HepG2 (cell line): ENCODE measurements around the gene TOLLIP. TPM values are rescaled to one million over a fixed set of nuclear protein-coding genes. Genes with fewer than 3 reads are reported as not detected.
A peak's percentile ranks its signal among the peaks of the same experiment; 100 is the strongest.

Experiments used
- ATAC-seq: fragments of 200-7000 bp; cut with Tn5 transposase; 3 replicates; pipeline ENCODE4 v1.9.1; 2020; ENCODE audit warnings: mild to moderate bottlenecking, moderate library complexity
- BruUV-seq: library from RNA; stranded (reverse); fragments of 400-500 nt; replicated peaks from 2 replicates; lab custom pipeline; 2021; lab: Mats Ljungman, UMichigan
- CTCF ChIA-PET: fragments of 300-600 bp; formaldehyde crosslinking; extraction: SDS; loops from one replicate; lab custom pipeline; 2021; ENCODE audit warnings: low total read pairs, inconsistent platforms, low intra/inter-chr PET ratio; lab: Yijun Ruan, JAX
- POLR2A ChIA-PET: fragments of 350-600 bp; sonication (Branson Sonifier 250); formaldehyde crosslinking; loops from one replicate; lab custom pipeline; 2020; ENCODE audit warnings: antibody characterized with exemption, inconsistent platforms; lab: Yijun Ruan, JAX
- DNase-seq: peaks from one replicate; pipeline ENCODE4 v3.0.0-alpha.2; 2015; ENCODE audit warnings: low spot score
- FAIRE-seq: peaks from 3 replicates; lab custom pipeline; 2011; peaks lifted over from hg19 to GRCh38; lab: Jason Lieb, UNC
- H2AFZ ChIP-seq: one replicate; pipeline ENCODE4 v1.6.1; 2011; ENCODE audit warnings: low read length, inconsistent platforms
- H3K27ac ChIP-seq: fragments of 300-600 bp; 3 replicates; pipeline ENCODE4 v1.8.0; 2011; ENCODE audit warnings: mixed run types, mild to moderate bottlenecking, mixed read lengths, low read length, inconsistent platforms; ENCODE audit not compliant: insufficient read depth; ENCODE audit errors: extremely low read length
- H3K27me3 ChIP-seq, 2 experiments: fragments of 200-600 bp in 1 of 2; 2 replicates in 1 of 2; 3 replicates in 1 of 2; pipeline versions ENCODE4 v1.6.0 to v1.8.0; 2011; ENCODE audit warnings: low read length in 2 of 2, mild to moderate bottlenecking in 2 of 2, moderate library complexity in 2 of 2, inconsistent platforms in 1 of 2; ENCODE audit not compliant: insufficient read depth in 2 of 2, control insufficient read depth in 1 of 2
- H3K36me3 ChIP-seq, 2 experiments: fragments of 200-600 bp in 1 of 2; replicated peaks in 1 of 2; 2 replicates in 1 of 2; 3 replicates in 1 of 2; pipeline versions ENCODE4 v1.5.1 to v1.8.0; 2011; ENCODE audit warnings: low read length in 2 of 2, inconsistent platforms in 1 of 2; ENCODE audit not compliant: insufficient read depth in 2 of 2, control insufficient read depth in 1 of 2
- H3K4me1 ChIP-seq: 2 replicates; pipeline ENCODE4 v1.5.1; 2012; ENCODE audit warnings: low read length, inconsistent platforms; ENCODE audit not compliant: insufficient read depth
- H3K4me2 ChIP-seq: 2 replicates; pipeline ENCODE4 v1.6.0; 2011; ENCODE audit warnings: low read depth, low read length, inconsistent platforms
- H3K4me3 ChIP-seq, 3 experiments: fragments of 200-600 bp in 1 of 3; sonication (generic), shearing (Covaris generic) in 1 of 3; replicated peaks in 1 of 3; 2 replicates each; pipeline ENCODE4 v1.5.1; 2011 to 2016; ENCODE audit warnings: low read length in 3 of 3, inconsistent platforms in 2 of 3, low read depth in 2 of 3, mild to moderate bottlenecking in 2 of 3, control low read depth in 1 of 3, mixed read lengths in 1 of 3; ENCODE audit not compliant: insufficient read depth in 1 of 3
- H3K79me2 ChIP-seq: one replicate; pipeline ENCODE4 v1.6.1; 2011; ENCODE audit warnings: low read length, inconsistent platforms; ENCODE audit not compliant: insufficient read depth
- H3K9ac ChIP-seq: 2 replicates; pipeline ENCODE4 v1.6.0; 2011; ENCODE audit warnings: mild to moderate bottlenecking, low read depth, low read length, inconsistent platforms; ENCODE audit not compliant: insufficient read depth
- H3K9me3 ChIP-seq: 2 replicates; pipeline ENCODE4 v1.5.1; 2012; ENCODE audit warnings: mild to moderate bottlenecking, low read length
- H4K20me1 ChIP-seq: 2 replicates; pipeline ENCODE4 v1.6.0; 2011; ENCODE audit warnings: inconsistent platforms, mild to moderate bottlenecking, low read length, moderate library complexity; ENCODE audit not compliant: insufficient read depth
- CEBPB ChIP-seq: IDR thresholded peaks from 2 replicates; pipeline ENCODE4 v1.6.1; 2011; ENCODE audit warnings: low read depth, low read length, improper control_type of control experiment, borderline replicate concordance
- FUBP1 ChIP-seq: sonication (generic); formaldehyde crosslinking; IDR thresholded peaks from 2 replicates; pipeline ENCODE4 v1.5.1; 2020; ENCODE audit warnings: missing genetic modification reagents, mild to moderate bottlenecking, borderline replicate concordance
- HNRNPK ChIP-seq: fragments of 200-400 bp; formaldehyde crosslinking; IDR thresholded peaks from 2 replicates; pipeline ENCODE4 v1.6.1; 2018; ENCODE audit warnings: low read length, low read depth, moderate library complexity, mild to moderate bottlenecking; ENCODE audit not compliant: poor library complexity, severe bottlenecking
- KDM2A ChIP-seq: sonication (generic); formaldehyde crosslinking; IDR thresholded peaks from 2 replicates; pipeline ENCODE4 v1.4.0; 2020; ENCODE audit warnings: low read depth, missing genetic modification reagents, borderline replicate concordance
- PCBP2 ChIP-seq: fragments of 200-400 bp; formaldehyde crosslinking; optimal IDR thresholded peaks from 2 replicates; pipeline ENCODE3; 2018; ENCODE audit warnings: low read length, low read depth; ENCODE audit not compliant: poor library complexity, severe bottlenecking
- RBFOX2 ChIP-seq: fragments of 200-400 bp; formaldehyde crosslinking; IDR thresholded peaks from 2 replicates; pipeline ENCODE4 v1.6.1; 2017; ENCODE audit warnings: low read depth, mild to moderate bottlenecking, low read length
- SAP130 ChIP-seq: IDR thresholded peaks from 2 replicates; pipeline ENCODE4 v1.6.1; 2016; ENCODE audit warnings: low read depth
- TFDP1 ChIP-seq: IDR thresholded peaks from 2 replicates; pipeline ENCODE4 v1.6.1; 2016; ENCODE audit warnings: missing compliant biosample characterization, missing genetic modification reagents, borderline replicate concordance
- ZNF383 ChIP-seq: sonication (generic); formaldehyde crosslinking; IDR thresholded peaks from 2 replicates; pipeline ENCODE4 v1.4.0; 2020; ENCODE audit warnings: missing genetic modification reagents, mild to moderate bottlenecking, borderline replicate concordance
- ZNF850 ChIP-seq: sonication (generic); formaldehyde crosslinking; conservative IDR thresholded peaks from 2 replicates; pipeline ENCODE4 v1.9.0; 2021; ENCODE audit warnings: mild to moderate bottlenecking, missing genetic modification reagents
- WGBS: methylation state at CpG from one replicate; pipeline ENCODE4 v1.1.6; 2017; ENCODE audit warnings: low lambda C conversion rate; 5-methylcytosine and 5-hydroxymethylcytosine counted together
- in situ Hi-C: cut with HindIII; loops from 2 replicates; pipeline ENCODE4 v1.10.0; 2017; ENCODE audit warnings: low pct_unique_long_range_greater_than_20kb; ENCODE audit not compliant: extremely low pct_ligation_motif_present
- intact Hi-C: fragments of 100-400 bp; cut with micrococcal nuclease; formaldehyde crosslinking; loops from one replicate; pipeline ENCODE4 v1.10.0; 2022; ENCODE audit not compliant: unreplicated experiment
- polyA plus RNA-seq, 8 experiments: library from polyadenylated mRNA; depleted of rRNA in 3 of 8; stranded (reverse) in 7 of 8; unstranded in 1 of 8; fragments of >200 nt; fragmentation: Illumina TruSeq in 4 of 8; extraction: Trizol in 4 of 8; gene quantifications; 2 replicates each; pipeline versions ENCODE4 v1.2.1 to v1.2.3, GENCODE V29; 2011 to 2016; ENCODE audit warnings: low read depth in 4 of 8, missing spikeins in 1 of 8, mixed read lengths in 1 of 8; ENCODE audit not compliant: insufficient read depth in 1 of 8
- total RNA-seq, 5 experiments: library from RNA; depleted of rRNA; stranded (reverse); fragments of >200 nt; fragmentation: Illumina TruSeq; extraction: Trizol; gene quantifications; 2 replicates each; pipeline ENCODE4 v1.2.3, GENCODE V29; 2016; ENCODE audit warnings: low read depth in 1 of 5

TOLLIP gene
- total and polyA plus RNA-seq, 2 of the 13 experiments (the other 11 are each of a cell fraction or from before 2014, with no cell fraction given): 25.9 to 47.5 TPM

- H3K9me3 ChIP-seq: no peaks in the 10 kb centered on the region
- H3K4me1 ChIP-seq: peaks cover 39% of the 10 kb centered on the region
- H3K27ac ChIP-seq: no peak overlapping the region
- in situ Hi-C loops (no loop called here), intact Hi-C loops (no loop called here)
- BruUV-seq: no TSS peak
- ATAC-seq (peak; percentile 50), DNase-seq (no peak), FAIRE-seq (no peak)
- TF ChIP-seq PCBP2: no peak
- peak; percentile 71 for TF ChIP-seq HNRNPK
- H3K4me3 ChIP-seq: no peak overlapping the region
- peaks cover 0 to 11% of the 10 kb centered on the region in 2 experiments; a peak in 1 of 5 replicates for H3K27me3 ChIP-seq
- H3K4me2 ChIP-seq: no peak overlapping the region
- H3K9ac ChIP-seq: no peak overlapping the region
- no peaks in the 10 kb centered on the region for H3K36me3 ChIP-seq
- H2AFZ ChIP-seq: no peak overlapping the region
- WGBS: 62% methylated on average over 27 of the region's 95 CpGs
- CTCF ChIA-PET: no interaction called here
- no peaks in the 10 kb centered on the region for H3K79me2 ChIP-seq
- H4K20me1 ChIP-seq: no peaks in the 10 kb centered on the region
- POLR2A ChIA-PET: no interaction called here
These were observed 27.6 kb upstream of the TOLLIP start for GRCh38 chr11:1336836-1337646.

- peaks cover 39% of the 10 kb centered on the region for H3K4me1 ChIP-seq
- no peak overlapping the region for H3K27ac ChIP-seq
- H3K9ac ChIP-seq: peak overlapping the region; percentile 60
- in situ Hi-C loops (no loop called here), intact Hi-C loops (no loop called here)
- peak overlapping the region; percentile 53 to 70 (median 58) for H3K4me3 ChIP-seq
- POLR2A ChIA-PET: no interaction called here
- peak; percentile 40 for ATAC-seq
- H2AFZ ChIP-seq: no peak overlapping the region
- no peaks in the 10 kb centered on the region for H3K36me3 ChIP-seq
- no peaks in the 10 kb centered on the region for H4K20me1 ChIP-seq
- FAIRE-seq: no peak
- CTCF ChIA-PET: no interaction called here
- H3K79me2 ChIP-seq: no peaks in the 10 kb centered on the region
- no peaks in the 10 kb centered on the region for H3K9me3 ChIP-seq
- WGBS: 6% methylated on average over 35 of the region's 66 CpGs
- H3K27me3 ChIP-seq: peaks cover 0 to 12% of the 10 kb centered on the region in 2 experiments; a peak in 1 of 5 replicates
- H3K4me2 ChIP-seq: peak overlapping the region; percentile 99
- no TSS peak for BruUV-seq
- DNase-seq: peak; percentile 26
- TF ChIP-seq CEBPB: peak; percentile 8; the same call in 1 of the 2 replicates
- TF ChIP-seq TFDP1 (CRISPR knock-in tag): peak; percentile 69; the same call in 1 of the 2 replicates
- no peak for TF ChIP-seq FUBP1 (CRISPR knock-in tag)
- no peak for TF ChIP-seq ZNF383 (CRISPR knock-in tag)
- TF ChIP-seq RBFOX2: 0 out of 2 replicates have a peak, but pooled peaks have one; percentile 19
- 0 out of 2 replicates have a peak, but pooled peaks have one; percentile 16 for TF ChIP-seq SAP130
- no peak for TF ChIP-seq ZNF850 (CRISPR knock-in tag)
- peak; percentile 23; the same call in 1 of the 2 replicates for TF ChIP-seq KDM2A
These were observed 26.7 kb upstream of the TOLLIP start for GRCh38 chr11:1335811-1336761.
